ENCODE results near the gene PGLYRP3. TPM values are rescaled to one million over a fixed set of nuclear protein-coding genes. Genes with fewer than 3 reads are reported as not detected.
A peak's percentile ranks its signal among the peaks of the same experiment; 100 is the strongest.

Gene PGLYRP3
- total and polyA plus RNA-seq, 9 of the 15 experiments (the other 6 are each of a cell fraction or from before 2014, with no cell fraction given), result not detected

GRCh38 chr1:153341431-153341934 lies 28.7 kb upstream of the PGLYRP3 start:
- Histone ChIP-seq H3K9ac (ENCODE audit: insufficient read depth in 1 of 2, low read depth in 2 of 2, low read length in 2 of 2) (no peak overlapping the region), H3K4me1 (replicated peaks in 1 of 2; ENCODE audit: control insufficient read depth in 2 of 2, insufficient read depth in 2 of 2, low read length in 2 of 2) (peaks cover 30 to 39% of the 10 kb centered on the region in 2 experiments), H3K4me3 (no peak overlapping the region), H2AFZ (ENCODE audit: low read depth, low read length) (no peak overlapping the region), H3K27ac (ENCODE audit: extremely low read depth, low read depth, low read length) (no peak overlapping the region), H4K20me1 (replicated peaks; ENCODE audit: control insufficient read depth, insufficient read depth, low read length) (peaks cover 18% of the 10 kb centered on the region), H3K79me2 (ENCODE audit: control insufficient read depth, insufficient read depth, low read length) (no peaks in the 10 kb centered on the region), H3K36me3 (ENCODE audit: control insufficient read depth, insufficient read depth, low read length) (no peaks in the 10 kb centered on the region), H3K9me1 (ENCODE audit: control insufficient read depth, insufficient read depth, low read length) (no peaks in the 10 kb centered on the region), H3K27me3 (ENCODE audit: control insufficient read depth in 2 of 2, insufficient read depth in 2 of 2, low read length in 2 of 2) (peaks cover 2 to 22% of the 10 kb centered on the region in 2 experiments; a peak in 3 of 5 replicates), H3K9me3 (replicated peaks; ENCODE audit: control insufficient read depth, insufficient read depth, low read depth, low read length) (no peaks in the 10 kb centered on the region), H3K4me2 (ENCODE audit: insufficient read depth, low read length) (peak overlapping the region; percentile 3; the same call in 1 of the 2 replicates)
- 0 out of 2 replicates have a peak, but pooled peaks have one; percentile 42 for TF ChIP-seq ZNF512 (tag; IDR thresholded peaks at IDR 0.05)
- no peak for TF ChIP-seq ZNF282 (CRISPR knock-in tag; IDR thresholded peaks at IDR 0.05)
- DNase-seq (ENCODE audit: extremely low read depth in 1 of 4, low spot score in 3 of 4), result no peak
- CTCF ChIA-PET (ENCODE audit: low intra/inter-chr PET ratio), result no interaction called here
- WGBS (ENCODE audit: insufficient coverage, low coverage, missing lambda C conversion rate), result 54% methylated on average over 4 of the region's 4 CpGs
- FAIRE-seq, result no peak
- POLR2A ChIA-PET, result interaction anchor here (0.7 to 1.0 kb wide), 3 partner anchors 17 to 191 kb away, joined by 3 read pairs; no protein-coding TSS in a partner anchor
- in situ Hi-C loops (cut with MboI) (no loop called here), intact Hi-C loops (cut with micrococcal nuclease) (no loop called here)
- BruUV-seq (replicated peaks), result no TSS peak
- no peak for ATAC-seq

DNA sequence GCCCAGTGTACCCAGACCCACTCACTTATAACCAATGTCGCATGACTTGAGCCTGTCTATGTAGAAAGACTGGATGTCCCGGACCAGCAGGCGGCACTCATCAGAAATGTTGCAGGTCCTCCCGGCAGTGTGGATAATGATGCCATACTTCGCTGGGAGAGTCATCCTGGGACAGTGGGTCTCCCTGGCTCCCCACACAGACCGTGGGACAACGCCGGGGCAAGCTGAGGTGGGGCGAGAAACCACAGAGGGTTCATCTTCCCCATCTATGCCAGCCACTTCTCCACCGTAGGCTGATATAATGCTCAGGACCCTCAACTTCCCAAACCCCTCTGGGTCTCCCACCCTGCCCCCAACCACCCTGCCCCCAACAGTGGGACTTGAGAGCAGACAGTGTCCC lies 27.6 kb upstream of the PGLYRP3 start:
- Histone ChIP-seq H3K79me2 (ENCODE audit: control insufficient read depth, insufficient read depth, low read length) (no peaks in the 10 kb centered on the region), H4K20me1 (replicated peaks; ENCODE audit: control insufficient read depth, insufficient read depth, low read length) (peaks cover 18% of the 10 kb centered on the region), H3K4me1 (replicated peaks in 1 of 2; ENCODE audit: control insufficient read depth in 2 of 2, insufficient read depth in 2 of 2, low read length in 2 of 2) (peaks cover 28 to 38% of the 10 kb centered on the region in 2 experiments), H3K9me1 (ENCODE audit: control insufficient read depth, insufficient read depth, low read length) (no peaks in the 10 kb centered on the region), H2AFZ (ENCODE audit: low read depth, low read length) (no peak overlapping the region), H3K27me3 (ENCODE audit: control insufficient read depth in 2 of 2, insufficient read depth in 2 of 2, low read length in 2 of 2) (peaks cover 2 to 22% of the 10 kb centered on the region in 2 experiments; a peak in 2 of 5 replicates), H3K4me3 (no peak overlapping the region), H3K4me2 (ENCODE audit: insufficient read depth, low read length) (no peak overlapping the region), H3K9me3 (replicated peaks; ENCODE audit: control insufficient read depth, insufficient read depth, low read depth, low read length) (no peaks in the 10 kb centered on the region), H3K36me3 (ENCODE audit: control insufficient read depth, insufficient read depth, low read length) (no peaks in the 10 kb centered on the region), H3K9ac (ENCODE audit: insufficient read depth in 1 of 2, low read depth in 2 of 2, low read length in 2 of 2) (no peak overlapping the region), H3K27ac (ENCODE audit: extremely low read depth, low read depth, low read length) (no peak overlapping the region)
- ChIA-PET CTCF (ENCODE audit: low intra/inter-chr PET ratio) (no interaction called here), POLR2A (no interaction called here)
- intact Hi-C loops (cut with micrococcal nuclease), result no loop called here
- no peak for ATAC-seq
- DNase-seq (ENCODE audit: extremely low read depth in 1 of 4, low spot score in 3 of 4), result no peak
- in situ Hi-C loops (cut with MboI), result no loop called here
- FAIRE-seq, result no peak
- WGBS (ENCODE audit: insufficient coverage, low coverage, missing lambda C conversion rate), result 63% methylated on average over 9 of the region's 10 CpGs
- no TSS peak for BruUV-seq (replicated peaks)
- no peak for TF ChIP-seq FOXJ2 (tag; IDR thresholded peaks at IDR 0.05)
- no peak for TF ChIP-seq ZNF174 (CRISPR knock-in tag; IDR thresholded peaks at IDR 0.05)
- TF ChIP-seq HNRNPH1 (optimal IDR thresholded peaks at IDR 0.05; ENCODE audit: low read depth, low read length), result no peak
- TF ChIP-seq FOXO4 (CRISPR knock-in tag; IDR thresholded peaks at IDR 0.05), result no peak
- TF ChIP-seq NUFIP1 (IDR thresholded peaks at IDR 0.05; ENCODE audit: partially characterized antibody), result no peak
- TF ChIP-seq NBN (IDR thresholded peaks at IDR 0.05; ENCODE audit: low read depth), result no peak
- no peak for TF ChIP-seq KHSRP (IDR thresholded peaks at IDR 0.05)
- TF ChIP-seq ZNF780A (CRISPR knock-in tag; IDR thresholded peaks at IDR 0.05), result no peak
- TF ChIP-seq ILK (tag; IDR thresholded peaks at IDR 0.05; ENCODE audit: borderline replicate concordance, low read depth), result no peak
- TF ChIP-seq KAT8 (IDR thresholded peaks at IDR 0.05; ENCODE audit: low read depth), result no peak

Measured in K562 (cell line).